GM12891 (cell line): Measurements from ENCODE around the gene NR2F1-AS1. TPM values are rescaled to one million over a fixed set of nuclear protein-coding genes. Genes with fewer than 3 reads are reported as not detected.
A peak's percentile ranks its signal among the peaks of the same experiment; 100 is the strongest.

ENCODE experiments used
- DNase-seq: peaks from one replicate; pipeline ENCODE4 v3.0.0; 2011; ENCODE audit warnings: low spot score; ENCODE audit not compliant: insufficient read length
- FAIRE-seq: peaks from 2 replicates; lab custom pipeline; 2011; peaks lifted over from hg19 to GRCh38; lab: Jason Lieb, UNC
- PAX5 ChIP-seq: IDR thresholded peaks from 2 replicates; pipeline ENCODE4 v1.6.1; 2011; ENCODE audit warnings: low read length, moderate library complexity, mild to moderate bottlenecking; ENCODE audit not compliant: insufficient read depth, severe bottlenecking
- POLR2A ChIP-seq: IDR thresholded peaks from 2 replicates; pipeline ENCODE4 v1.6.1; 2011; ENCODE audit warnings: low read depth, low read length, control low read depth
- POLR2AphosphoS5 ChIP-seq: IDR thresholded peaks from 2 replicates; pipeline ENCODE4 v1.6.1; 2011; ENCODE audit warnings: low read depth, low read length, control low read depth
- POU2F2 ChIP-seq: IDR thresholded peaks from 2 replicates; pipeline ENCODE4 v1.6.1; 2011; ENCODE audit warnings: low read depth, mild to moderate bottlenecking, control low read depth, low read length, moderate library complexity
- SPI1 ChIP-seq: IDR thresholded peaks from 2 replicates; pipeline ENCODE4 v1.6.1; 2011; ENCODE audit warnings: low read depth, low read length, control low read depth
- TAF1 ChIP-seq: IDR thresholded peaks from 2 replicates; pipeline ENCODE4 v1.6.1; 2011; ENCODE audit warnings: low read depth, low read length, control low read depth
- polyA plus RNA-seq: library from polyadenylated mRNA; unstranded; fragments of >200 nt; gene quantifications from one replicate; pipeline ENCODE4 v1.2.1, GENCODE V29; 2012; ENCODE audit warnings: low read depth, missing spikeins, inconsistent platforms; ENCODE audit not compliant: missing spikeins

Gene NR2F1-AS1
- polyA plus RNA-seq = 0.49 TPM

DNA sequence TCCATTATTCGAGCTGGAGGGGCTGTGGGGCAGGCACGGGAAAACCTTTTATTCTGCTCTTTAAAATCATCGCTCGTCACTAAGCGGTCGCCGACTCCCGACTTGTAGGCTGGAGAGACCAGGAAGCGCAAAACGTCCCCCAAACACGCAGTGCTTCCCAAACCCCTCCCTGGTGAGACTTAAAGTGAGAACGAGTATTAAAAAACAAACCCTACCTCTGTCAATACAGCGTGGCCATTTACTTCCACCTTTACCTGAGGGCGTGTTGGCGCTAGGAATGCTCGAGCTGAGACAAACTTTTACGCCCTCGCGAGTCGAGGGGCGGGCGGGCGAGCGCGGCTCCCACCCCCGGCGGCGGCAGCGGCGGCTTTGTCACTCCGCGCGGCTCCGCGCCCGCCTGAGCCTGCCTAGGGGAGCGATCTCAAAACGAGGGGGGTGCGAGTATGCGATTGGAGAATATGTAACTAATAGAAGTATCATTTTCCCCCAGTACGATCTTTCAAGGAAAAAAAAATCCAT lies at the start of gene NR2F1-AS1:
TSS of gene NR2F1-AS1 (minus strand) at position 293 of the 519 bp plus-strand sequence.
- FAIRE-seq (no peak), DNase-seq (no peak)
- TF ChIP-seq POU2F2 = no peak
- TF ChIP-seq PAX5 = no peak
- TF ChIP-seq SPI1 = no peak
- no peak for TF ChIP-seq POLR2A
- TF ChIP-seq POLR2AphosphoS5 = no peak
- TF ChIP-seq TAF1 = no peak

DNA sequence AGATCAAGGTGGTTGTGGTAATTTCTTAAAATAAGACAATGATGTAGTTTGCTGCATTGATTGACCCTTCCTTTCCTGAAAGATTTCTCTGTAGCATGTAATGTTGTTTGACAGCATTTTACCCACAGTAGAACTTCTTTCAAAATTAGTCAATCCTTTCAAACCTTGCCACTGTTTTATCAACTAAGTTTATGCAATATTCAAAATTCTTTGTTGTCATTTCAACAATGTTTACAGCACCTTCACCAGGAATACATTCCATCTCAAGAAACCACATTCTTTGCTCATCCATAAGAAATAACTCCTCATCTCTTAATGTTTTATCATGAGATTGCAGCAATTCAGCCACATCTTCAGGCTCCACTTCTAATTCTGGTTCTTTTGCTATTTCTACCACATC lies 45.8 kb upstream of the NR2F1-AS1 start:
- DNase-seq (no peak), FAIRE-seq (peak; percentile 13)
- TF ChIP-seq POLR2A (no peak), PAX5 (no peak), POLR2AphosphoS5 (no peak)

DNA sequence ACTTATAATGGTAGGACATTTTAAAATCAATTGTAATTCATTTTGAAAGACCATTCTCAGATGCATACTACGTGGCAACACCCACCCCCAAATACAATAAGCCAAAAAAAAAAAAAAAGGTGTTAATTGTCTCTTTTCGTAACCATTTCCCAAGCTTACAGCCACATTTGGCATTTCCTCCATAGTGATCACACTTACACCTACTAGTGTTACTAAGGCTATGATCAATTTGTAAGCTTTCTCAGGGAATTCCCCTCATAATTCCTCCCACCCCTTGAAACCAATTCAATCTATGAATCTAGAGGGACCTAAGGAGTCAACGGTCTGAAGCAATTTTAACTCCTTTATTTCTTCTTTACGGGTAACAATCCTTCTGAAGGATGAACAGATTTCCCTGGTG lies 42.1 kb upstream of the NR2F1-AS1 start:
- no peak for TF ChIP-seq POU2F2
- TF ChIP-seq TAF1 = no peak
- TF ChIP-seq SPI1 = no peak
- no peak for TF ChIP-seq POLR2A
- TF ChIP-seq PAX5 = no peak
- TF ChIP-seq POLR2AphosphoS5 = no peak
- FAIRE-seq = no peak
- DNase-seq = no peak

DNA sequence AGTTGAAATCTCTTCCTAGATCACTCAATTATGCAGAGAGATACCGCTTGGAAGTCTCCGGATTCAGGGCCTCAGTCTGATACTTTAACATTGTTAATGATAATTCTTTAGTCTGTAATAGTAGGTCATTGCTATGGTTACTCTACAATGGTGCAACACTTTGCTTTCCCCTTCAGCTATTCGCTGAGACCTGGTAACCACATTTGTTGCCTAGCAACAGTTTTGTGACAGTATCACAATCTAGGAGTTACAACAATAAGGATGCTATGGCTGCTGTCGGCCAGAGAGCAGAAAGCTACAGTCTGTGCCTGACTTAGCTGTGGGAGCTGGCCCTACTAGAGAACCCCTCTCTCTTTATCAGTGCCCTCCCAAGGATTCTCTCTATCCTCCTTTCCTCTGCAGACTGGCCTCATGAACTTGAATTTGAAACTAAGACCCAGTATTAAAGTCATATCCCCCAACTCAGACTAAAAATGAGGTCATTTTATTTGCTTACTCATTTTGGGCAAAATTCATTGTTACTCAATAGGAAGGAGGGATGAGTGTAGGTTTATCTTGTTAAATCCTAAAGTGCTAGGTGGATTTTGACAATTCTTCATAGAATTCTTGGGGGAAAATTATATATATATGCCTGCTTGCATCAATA lies 41.3 kb upstream of the NR2F1-AS1 start:
- DNase-seq (no peak), FAIRE-seq (peak; percentile 82)
- TF ChIP-seq SPI1 (no peak), TAF1 (no peak), PAX5 (no peak), POU2F2 (no peak), POLR2AphosphoS5 (no peak), POLR2A (no peak)

DNA sequence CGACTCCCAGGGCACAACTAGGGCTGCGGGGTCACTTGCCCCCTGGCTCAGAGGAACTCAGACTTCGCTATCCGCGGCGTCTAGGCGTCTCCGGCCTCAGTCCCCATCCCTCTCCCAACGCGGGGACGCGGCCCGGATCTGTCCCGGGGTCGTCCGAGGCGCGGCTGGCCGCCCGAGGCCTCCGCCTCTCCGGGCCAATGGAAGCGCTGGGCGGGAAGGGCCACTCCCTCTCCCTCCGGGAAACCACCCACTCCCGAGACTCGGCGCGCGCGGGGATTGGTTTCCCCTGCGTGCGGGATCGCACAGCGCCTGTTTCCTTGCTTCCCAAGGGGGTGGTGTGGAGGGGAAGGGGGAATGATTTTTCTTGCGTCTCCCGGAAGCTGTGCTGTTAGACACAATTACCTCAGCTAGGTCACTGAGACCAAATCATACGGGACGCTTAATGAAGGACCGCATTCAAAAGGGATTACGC lies 40.3 kb upstream of the NR2F1-AS1 start:
- TF ChIP-seq SPI1 (no peak), PAX5 (no peak), POLR2A (no peak), TAF1 (no peak), POLR2AphosphoS5 (no peak), POU2F2 (no peak)
- DNase-seq = no peak
- peak; percentile 76 for FAIRE-seq

DNA sequence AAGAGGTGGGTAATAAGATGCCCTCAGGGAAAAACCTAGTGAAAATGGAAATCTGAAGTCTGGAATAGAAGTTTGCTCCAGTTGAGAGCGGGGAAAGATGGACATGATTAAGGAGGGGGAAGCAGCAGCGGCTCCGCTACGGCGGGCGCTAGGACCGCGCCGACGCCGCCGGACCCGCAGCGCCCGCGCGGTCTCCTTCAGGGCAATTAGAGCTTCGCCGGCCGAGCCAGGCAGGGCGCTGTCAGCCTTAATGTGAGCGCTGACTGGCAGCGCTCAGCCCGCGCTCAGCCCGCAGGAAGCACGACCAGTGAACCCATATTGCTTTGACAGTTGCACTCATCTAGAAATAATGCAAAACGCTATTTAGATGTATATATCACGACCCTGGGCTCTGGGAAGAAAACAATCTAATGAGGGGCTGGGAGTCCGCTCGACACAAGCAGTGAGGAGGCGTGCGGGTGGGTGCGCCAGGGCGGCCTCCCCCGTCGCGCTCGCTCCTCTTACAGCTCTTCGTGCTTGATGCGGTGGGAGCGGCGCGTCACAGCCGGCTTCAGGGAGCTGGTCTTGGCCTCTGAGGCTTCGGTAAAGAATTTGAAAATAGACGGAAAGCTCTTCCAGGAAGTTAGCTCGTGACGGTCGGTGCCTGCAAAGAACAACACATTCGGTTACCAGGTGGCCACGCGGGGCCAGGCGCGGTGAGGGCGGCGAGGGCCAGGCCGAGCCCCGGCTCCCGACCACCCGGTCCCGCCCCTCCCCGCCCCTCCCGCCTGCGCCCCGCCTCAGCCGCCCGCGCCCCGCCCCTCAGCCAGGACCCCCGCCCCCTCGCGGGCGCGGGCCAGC lies 39.7 kb upstream of the NR2F1-AS1 start:
- DNase-seq (peak; percentile 55), FAIRE-seq (peak; percentile 96)
- no peak for TF ChIP-seq TAF1
- no peak for TF ChIP-seq POLR2AphosphoS5
- no peak for TF ChIP-seq SPI1
- TF ChIP-seq PAX5 = no peak
- no peak for TF ChIP-seq POU2F2
- no peak for TF ChIP-seq POLR2A

DNA sequence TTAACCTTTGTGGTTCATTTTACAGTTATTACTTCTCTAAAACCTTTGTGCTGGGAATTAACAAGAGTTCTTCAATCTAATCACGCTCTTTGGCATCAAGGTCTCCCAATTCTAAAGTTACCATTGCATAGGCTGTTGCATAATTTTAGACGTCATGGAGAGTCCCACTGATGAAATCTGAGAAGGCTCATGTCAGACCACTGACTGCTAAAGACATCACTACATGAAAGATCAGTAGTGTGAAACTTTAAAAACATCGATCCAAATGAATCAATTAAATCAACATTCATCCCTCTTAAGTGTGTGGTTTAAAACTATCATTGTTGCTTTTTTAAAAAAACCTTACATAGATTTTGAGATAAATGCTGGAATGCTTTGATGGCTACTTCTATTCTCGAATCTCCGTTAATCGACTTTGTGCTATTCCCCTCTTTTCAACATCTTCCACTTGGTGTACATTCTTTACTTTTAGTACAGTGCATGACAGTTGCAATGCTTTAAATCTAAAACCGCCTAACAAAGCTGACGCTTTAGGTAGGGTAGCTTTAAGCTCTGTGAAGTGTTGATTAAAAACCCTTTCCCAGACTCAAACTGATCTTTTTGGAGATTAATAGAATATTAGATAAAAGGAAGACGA lies 35.6 kb upstream of the NR2F1-AS1 start:
- FAIRE-seq (no peak), DNase-seq (no peak)
- TF ChIP-seq POLR2AphosphoS5 = no peak
- TF ChIP-seq SPI1 = no peak
- TF ChIP-seq TAF1 = no peak
- no peak for TF ChIP-seq POLR2A
- TF ChIP-seq POU2F2 = no peak
- TF ChIP-seq PAX5 = no peak

DNA sequence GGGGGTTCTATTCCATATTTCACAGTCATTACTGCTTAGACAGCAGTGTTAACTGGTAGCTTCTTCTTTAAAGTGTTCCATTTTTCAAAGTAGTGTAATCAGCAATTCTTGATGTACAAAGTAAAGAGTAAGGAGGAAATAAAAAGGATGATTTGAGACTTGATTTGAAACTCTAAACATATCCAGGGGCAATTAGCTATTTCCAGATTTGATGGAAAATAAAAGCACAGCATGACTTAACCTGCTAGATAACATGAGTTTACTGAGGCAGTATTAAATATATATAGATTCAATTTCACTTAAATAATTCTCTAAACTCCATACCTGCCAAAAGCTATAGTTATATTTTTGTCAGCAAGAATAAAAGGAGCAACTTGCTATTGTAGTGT lies 31.8 kb upstream of the NR2F1-AS1 start:
- DNase-seq (no peak), FAIRE-seq (no peak)
- TF ChIP-seq SPI1 (no peak), POU2F2 (no peak), PAX5 (no peak), POLR2AphosphoS5 (no peak), POLR2A (no peak), TAF1 (no peak)
